WTC11 (cell line): Measurements from ENCODE around the gene POU2F3. TPM values are rescaled to one million over a fixed set of nuclear protein-coding genes. Genes with fewer than 3 reads are reported as not detected.

Experiments
- ATAC-seq: fragments of 200-7000 bp; cut with Tn5 transposase; 2 replicates; pipeline ENCODE4 v1.10.0; 2021; ENCODE audit warnings: mild to moderate bottlenecking, moderate library complexity
- CTCF ChIA-PET: fragments of 300-600 bp; sonication (Branson Sonifier 250); formaldehyde crosslinking; loops from one replicate; lab custom pipeline; 2021; ENCODE audit warnings: antibody characterized with exemption; lab: Charles Lee
- POLR2A ChIA-PET: fragments of 350-600 bp; sonication (Branson Sonifier 250); formaldehyde crosslinking; loops from one replicate; lab custom pipeline; 2021; ENCODE audit warnings: antibody characterized with exemption; lab: Charles Lee
- DNase-seq: peaks from one replicate; pipeline ENCODE4 v3.0.0; 2021; ENCODE audit warnings: low spot score
- H3K27ac Mint-ChIP-seq: 2 replicates; pipeline ENCODE4 v1.8.0; 2021; ENCODE audit warnings: mixed read lengths
- H3K27me3 Mint-ChIP-seq: 2 replicates; pipeline ENCODE4 v1.8.0; 2021; ENCODE audit warnings: low read depth, mild to moderate bottlenecking, moderate library complexity, mixed read lengths
- H3K36me3 Mint-ChIP-seq: 2 replicates; pipeline ENCODE4 v1.8.0; 2021; ENCODE audit warnings: mixed read lengths
- H3K4me1 Mint-ChIP-seq: 2 replicates; pipeline ENCODE4 v1.8.0; 2022; ENCODE audit warnings: mixed read lengths
- H3K4me3 Mint-ChIP-seq: 2 replicates; pipeline ENCODE4 v1.8.0; 2021; ENCODE audit warnings: mild to moderate bottlenecking, moderate library complexity, mixed read lengths
- H3K9me3 Mint-ChIP-seq: 2 replicates; pipeline ENCODE4 v1.8.0; 2021; ENCODE audit warnings: mixed read lengths
- AFF4 ChIP-seq: sonication (generic); formaldehyde crosslinking; IDR thresholded peaks from 2 replicates; pipeline ENCODE4 v1.8.1; 2023; ENCODE audit warnings: mild to moderate bottlenecking, missing genetic modification reagents, borderline replicate concordance
- CREB1 ChIP-seq: sonication (generic); formaldehyde crosslinking; IDR thresholded peaks from 2 replicates; pipeline ENCODE4 v1.8.0; 2023; ENCODE audit warnings: mild to moderate bottlenecking, missing genetic modification reagents
- E2F1 ChIP-seq: sonication (generic); formaldehyde crosslinking; IDR thresholded peaks from 2 replicates; pipeline ENCODE4 v1.8.0; 2022; ENCODE audit warnings: mild to moderate bottlenecking, missing genetic modification reagents
- ERG ChIP-seq: fragments of 250-450 bp; sonication (Bioruptor Pico); IDR thresholded peaks from 2 replicates; pipeline ENCODE4 v1.8.0; 2021; ENCODE audit warnings: mild to moderate bottlenecking
- FOXP4 ChIP-seq: sonication (generic); formaldehyde crosslinking; IDR thresholded peaks from 2 replicates; pipeline ENCODE4 v1.8.0; 2022; ENCODE audit warnings: mild to moderate bottlenecking, missing genetic modification reagents
- MLX ChIP-seq: sonication (generic); formaldehyde crosslinking; IDR thresholded peaks from 2 replicates; pipeline ENCODE4 v1.8.1; 2023; ENCODE audit warnings: mild to moderate bottlenecking, missing genetic modification reagents, moderate library complexity
- MXD4 ChIP-seq: fragments of 250-450 bp; sonication (Bioruptor Pico); IDR thresholded peaks from 2 replicates; pipeline ENCODE4 v1.8.0; 2021; ENCODE audit warnings: mild to moderate bottlenecking, moderate library complexity, borderline replicate concordance
- MYBL2 ChIP-seq: sonication (generic); formaldehyde crosslinking; IDR thresholded peaks from 2 replicates; pipeline ENCODE4 v1.8.1; 2023; ENCODE audit warnings: mild to moderate bottlenecking, moderate library complexity, missing genetic modification reagents
- SMAD3 ChIP-seq: sonication (generic); formaldehyde crosslinking; IDR thresholded peaks from 2 replicates; pipeline ENCODE4 v1.8.0; 2022; ENCODE audit warnings: missing genetic modification reagents, mild to moderate bottlenecking, borderline replicate concordance
- ZNF138 ChIP-seq: sonication (generic); formaldehyde crosslinking; conservative IDR thresholded peaks from 2 replicates; pipeline ENCODE4 v1.8.1; 2022; ENCODE audit warnings: mild to moderate bottlenecking, moderate library complexity, missing genetic modification reagents
- ZNF219 ChIP-seq: sonication (generic); formaldehyde crosslinking; IDR thresholded peaks from 2 replicates; pipeline ENCODE4 v1.8.0; 2023; ENCODE audit warnings: missing genetic modification reagents, mild to moderate bottlenecking, borderline replicate concordance
- ZNF232 ChIP-seq: sonication (generic); formaldehyde crosslinking; IDR thresholded peaks from 2 replicates; pipeline ENCODE4 v1.8.0; 2022; ENCODE audit warnings: mild to moderate bottlenecking, missing genetic modification reagents
- total RNA-seq: library from RNA; stranded (reverse); gene quantifications from 3 replicates; pipeline ENCODE4 v1.2.3, GENCODE V29; 2021
- TF ChIP-seq, protein P1 (sequence below): sonication (generic); formaldehyde crosslinking; IDR thresholded peaks from 2 replicates; pipeline ENCODE4 v1.8.1; 2023; ENCODE audit warnings: mild to moderate bottlenecking, moderate library complexity, missing genetic modification reagents
- TF ChIP-seq, protein P2 (sequence below): fragments of 250-450 bp; sonication (Bioruptor Pico); IDR thresholded peaks from 2 replicates; pipeline ENCODE4 v1.9.0; 2021; ENCODE audit warnings: mild to moderate bottlenecking, borderline replicate concordance
- TF ChIP-seq, protein P3 (sequence below): sonication (generic); formaldehyde crosslinking; IDR thresholded peaks from 2 replicates; pipeline ENCODE4 v1.8.1; 2023; ENCODE audit warnings: mild to moderate bottlenecking, missing genetic modification reagents, moderate library complexity

POU2F3 gene
- total RNA-seq, 1 experiment from 2014 or later, result 0.61 TPM

- TF ChIP-seq, protein P1, sequence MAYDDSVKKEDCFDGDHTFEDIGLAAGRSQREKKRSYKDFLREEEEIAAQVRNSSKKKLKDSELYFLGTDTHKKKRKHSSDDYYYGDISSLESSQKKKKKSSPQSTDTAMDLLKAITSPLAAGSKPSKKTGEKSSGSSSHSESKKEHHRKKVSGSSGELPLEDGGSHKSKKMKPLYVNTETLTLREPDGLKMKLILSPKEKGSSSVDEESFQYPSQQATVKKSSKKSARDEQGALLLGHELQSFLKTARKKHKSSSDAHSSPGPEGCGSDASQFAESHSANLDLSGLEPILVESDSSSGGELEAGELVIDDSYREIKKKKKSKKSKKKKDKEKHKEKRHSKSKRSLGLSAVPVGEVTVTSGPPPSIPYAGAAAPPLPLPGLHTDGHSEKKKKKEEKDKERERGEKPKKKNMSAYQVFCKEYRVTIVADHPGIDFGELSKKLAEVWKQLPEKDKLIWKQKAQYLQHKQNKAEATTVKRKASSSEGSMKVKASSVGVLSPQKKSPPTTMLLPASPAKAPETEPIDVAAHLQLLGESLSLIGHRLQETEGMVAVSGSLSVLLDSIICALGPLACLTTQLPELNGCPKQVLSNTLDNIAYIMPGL (CRISPR knock-in tag), result no peak
- TF ChIP-seq FOXP4, result no peak
These were observed 110.7 kb downstream of the POU2F3 start (continued) for GRCh38 chr11:120350637-120351036.

GRCh38 chr11:120352405-120352804, 112.5 kb downstream of the POU2F3 start:
- Mint-ChIP-seq H3K27me3 (no peaks in the 10 kb centered on the region), H3K36me3 (peaks cover 4% of the 10 kb centered on the region; the same call in 1 of the 2 replicates), H3K27ac (no peak overlapping the region), H3K4me1 (peaks cover 21% of the 10 kb centered on the region), H3K9me3 (peaks cover 3% of the 10 kb centered on the region; the same call in 1 of the 2 replicates), H3K4me3 (no peak overlapping the region)
- ATAC-seq, result peak; percentile 58
- DNase-seq, result no peak
- ChIA-PET CTCF (no interaction called here), POLR2A (no interaction called here)
- TF ChIP-seq MXD4 (CRISPR knock-in tag) (no peak), ERG (CRISPR knock-in tag) (no peak), MYBL2 (no peak), ZNF232 (CRISPR knock-in tag) (no peak), E2F1 (CRISPR knock-in tag) (no peak), MLX (CRISPR knock-in tag) (no peak), ZNF138 (CRISPR knock-in tag) (no peak), AFF4 (CRISPR knock-in tag) (no peak), CREB1 (CRISPR knock-in tag) (no peak), SMAD3 (CRISPR knock-in tag) (no peak), ZNF219 (CRISPR knock-in tag) (no peak)
- TF ChIP-seq, protein P2, sequence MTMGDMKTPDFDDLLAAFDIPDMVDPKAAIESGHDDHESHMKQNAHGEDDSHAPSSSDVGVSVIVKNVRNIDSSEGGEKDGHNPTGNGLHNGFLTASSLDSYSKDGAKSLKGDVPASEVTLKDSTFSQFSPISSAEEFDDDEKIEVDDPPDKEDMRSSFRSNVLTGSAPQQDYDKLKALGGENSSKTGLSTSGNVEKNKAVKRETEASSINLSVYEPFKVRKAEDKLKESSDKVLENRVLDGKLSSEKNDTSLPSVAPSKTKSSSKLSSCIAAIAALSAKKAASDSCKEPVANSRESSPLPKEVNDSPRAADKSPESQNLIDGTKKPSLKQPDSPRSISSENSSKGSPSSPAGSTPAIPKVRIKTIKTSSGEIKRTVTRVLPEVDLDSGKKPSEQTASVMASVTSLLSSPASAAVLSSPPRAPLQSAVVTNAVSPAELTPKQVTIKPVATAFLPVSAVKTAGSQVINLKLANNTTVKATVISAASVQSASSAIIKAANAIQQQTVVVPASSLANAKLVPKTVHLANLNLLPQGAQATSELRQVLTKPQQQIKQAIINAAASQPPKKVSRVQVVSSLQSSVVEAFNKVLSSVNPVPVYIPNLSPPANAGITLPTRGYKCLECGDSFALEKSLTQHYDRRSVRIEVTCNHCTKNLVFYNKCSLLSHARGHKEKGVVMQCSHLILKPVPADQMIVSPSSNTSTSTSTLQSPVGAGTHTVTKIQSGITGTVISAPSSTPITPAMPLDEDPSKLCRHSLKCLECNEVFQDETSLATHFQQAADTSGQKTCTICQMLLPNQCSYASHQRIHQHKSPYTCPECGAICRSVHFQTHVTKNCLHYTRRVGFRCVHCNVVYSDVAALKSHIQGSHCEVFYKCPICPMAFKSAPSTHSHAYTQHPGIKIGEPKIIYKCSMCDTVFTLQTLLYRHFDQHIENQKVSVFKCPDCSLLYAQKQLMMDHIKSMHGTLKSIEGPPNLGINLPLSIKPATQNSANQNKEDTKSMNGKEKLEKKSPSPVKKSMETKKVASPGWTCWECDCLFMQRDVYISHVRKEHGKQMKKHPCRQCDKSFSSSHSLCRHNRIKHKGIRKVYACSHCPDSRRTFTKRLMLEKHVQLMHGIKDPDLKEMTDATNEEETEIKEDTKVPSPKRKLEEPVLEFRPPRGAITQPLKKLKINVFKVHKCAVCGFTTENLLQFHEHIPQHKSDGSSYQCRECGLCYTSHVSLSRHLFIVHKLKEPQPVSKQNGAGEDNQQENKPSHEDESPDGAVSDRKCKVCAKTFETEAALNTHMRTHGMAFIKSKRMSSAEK (CRISPR knock-in tag), result no peak
- TF ChIP-seq, protein P3, sequence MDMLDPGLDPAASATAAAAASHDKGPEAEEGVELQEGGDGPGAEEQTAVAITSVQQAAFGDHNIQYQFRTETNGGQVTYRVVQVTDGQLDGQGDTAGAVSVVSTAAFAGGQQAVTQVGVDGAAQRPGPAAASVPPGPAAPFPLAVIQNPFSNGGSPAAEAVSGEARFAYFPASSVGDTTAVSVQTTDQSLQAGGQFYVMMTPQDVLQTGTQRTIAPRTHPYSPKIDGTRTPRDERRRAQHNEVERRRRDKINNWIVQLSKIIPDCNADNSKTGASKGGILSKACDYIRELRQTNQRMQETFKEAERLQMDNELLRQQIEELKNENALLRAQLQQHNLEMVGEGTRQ (CRISPR knock-in tag), result no peak
- TF ChIP-seq, protein P1 (CRISPR knock-in tag), result no peak
